HUES6 (cell line): ENCODE measurements around the gene ELMO1.

Experiments
- H3K27ac ChIP-seq: 2 replicates; pipeline ENCODE4 v1.7.0; 2013; ENCODE audit warnings: low read depth, mild to moderate bottlenecking, low read length, inconsistent platforms
- H3K27me3 ChIP-seq: 2 replicates; pipeline ENCODE4 v1.6.1; 2013; ENCODE audit warnings: low read length; ENCODE audit not compliant: control insufficient read depth, insufficient read depth
- H3K36me3 ChIP-seq: 2 replicates; pipeline ENCODE4 v1.6.1; 2013; ENCODE audit warnings: low read length; ENCODE audit not compliant: control insufficient read depth, insufficient read depth
- H3K4me1 ChIP-seq: 2 replicates; pipeline ENCODE4 v1.6.1; 2013; ENCODE audit warnings: low read length; ENCODE audit not compliant: control insufficient read depth, insufficient read depth
- H3K4me3 ChIP-seq: 2 replicates; pipeline ENCODE4 v1.5.1; 2013; ENCODE audit warnings: low read depth, low read length
- H3K9ac ChIP-seq: one replicate; pipeline ENCODE4 v1.6.1; 2013; ENCODE audit warnings: mild to moderate bottlenecking, low read length
- H3K9me3 ChIP-seq: 2 replicates; pipeline ENCODE4 v1.6.1; 2013; ENCODE audit warnings: low read depth, low read length; ENCODE audit not compliant: control insufficient read depth, insufficient read depth

Gene ELMO1

DNA sequence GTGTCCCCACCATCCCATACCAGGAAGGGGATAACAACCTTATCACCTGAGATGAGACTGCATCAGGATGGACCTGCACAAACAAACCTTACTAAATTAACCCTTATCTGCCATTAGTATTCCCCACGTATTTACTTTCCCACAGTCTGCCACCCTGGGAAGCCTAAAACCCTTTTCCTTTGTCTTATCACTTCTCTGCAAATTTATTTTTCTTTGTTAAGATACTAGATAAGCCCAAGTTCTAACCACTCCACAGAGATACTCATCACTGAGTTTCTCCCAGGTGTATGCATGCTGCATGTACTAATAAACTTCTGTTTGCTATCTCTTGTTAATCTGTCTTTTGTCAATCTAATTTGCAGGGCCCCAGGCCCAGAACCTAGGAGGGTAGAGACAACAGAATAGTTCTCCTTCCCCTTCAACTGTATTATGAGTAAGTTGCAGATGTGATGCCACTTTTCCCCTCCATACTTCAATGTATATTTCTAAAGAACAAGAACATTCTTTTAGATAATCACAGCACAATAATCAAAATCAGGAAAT is 66.0 kb downstream of the ELMO1 start:
- peaks cover 13% of the 10 kb centered on the region for H3K4me1 ChIP-seq
- no peaks in the 10 kb centered on the region for H3K27me3 ChIP-seq
- H3K9me3 ChIP-seq, result peaks cover 10% of the 10 kb centered on the region
- no peak overlapping the region for H3K27ac ChIP-seq
- no peak overlapping the region for H3K9ac ChIP-seq
- H3K36me3 ChIP-seq, result no peaks in the 10 kb centered on the region
- no peak overlapping the region for H3K4me3 ChIP-seq

DNA sequence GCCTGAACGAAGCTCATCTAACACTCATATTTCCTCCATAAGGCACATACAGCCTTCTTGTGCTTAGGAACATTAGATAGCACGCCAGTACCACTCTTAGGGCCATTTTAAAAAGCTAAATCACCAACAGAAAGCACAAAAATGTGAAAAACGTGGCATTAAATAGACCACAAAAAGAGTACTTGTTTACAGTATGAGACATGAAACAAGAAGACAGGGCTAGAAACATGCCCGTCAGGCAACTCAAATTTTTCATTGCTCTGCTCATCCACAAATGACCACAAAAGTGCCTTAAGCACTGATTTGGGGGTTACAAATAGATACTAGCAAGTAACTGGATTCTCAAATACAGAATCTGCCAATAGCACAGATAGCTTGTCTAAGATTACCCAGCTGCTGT is 67.8 kb downstream of the ELMO1 start:
- no peak overlapping the region for H3K9ac ChIP-seq
- peak overlapping the region; percentile 14; the same call in 1 of the 2 replicates for H3K27ac ChIP-seq
- no peaks in the 10 kb centered on the region for H3K27me3 ChIP-seq
- H3K36me3 ChIP-seq, result no peaks in the 10 kb centered on the region
- no peak overlapping the region; the same call in 1 of the 2 replicates for H3K4me3 ChIP-seq
- peaks cover 28% of the 10 kb centered on the region for H3K9me3 ChIP-seq
- peaks cover 13% of the 10 kb centered on the region for H3K4me1 ChIP-seq

DNA sequence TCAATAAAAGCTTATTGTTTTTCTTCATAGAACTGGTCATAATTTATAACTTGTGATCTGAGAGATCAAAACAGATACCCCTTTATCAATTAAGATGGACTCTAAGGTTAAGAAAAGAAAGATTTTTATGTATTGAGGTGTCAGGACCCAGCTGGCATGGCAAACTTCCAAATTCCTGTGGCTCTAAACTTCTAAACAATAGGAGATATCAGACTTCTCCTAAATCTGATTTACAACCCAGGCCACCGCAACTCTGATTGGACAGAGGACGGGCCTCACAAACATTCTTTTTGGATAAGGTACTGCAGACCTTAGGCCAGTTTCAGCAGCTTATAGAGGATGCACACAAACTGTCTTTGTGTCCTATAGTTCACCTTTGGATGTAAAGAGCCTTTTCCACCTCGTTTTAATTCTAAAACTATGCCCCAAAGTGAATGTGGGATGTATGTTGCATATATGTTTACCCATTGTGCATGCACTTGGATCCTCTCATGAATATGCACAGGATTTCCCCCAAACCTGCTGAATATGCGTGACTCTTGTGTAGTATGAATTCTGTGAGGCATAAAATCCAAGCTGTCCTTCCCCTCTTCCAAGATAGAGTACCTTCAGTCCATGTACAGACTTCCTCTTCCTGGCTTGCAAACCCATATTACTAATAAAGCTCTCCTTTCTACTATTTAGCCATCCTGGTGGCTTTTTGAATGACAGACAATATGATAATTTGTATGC is 69.0 kb downstream of the ELMO1 start:
- Histone ChIP-seq H3K36me3 (0 out of 2 replicates have a peak, but pooled peaks cover 6% of the 10 kb centered on the region), H3K27ac (no peak overlapping the region), H3K27me3 (no peaks in the 10 kb centered on the region), H3K9ac (no peak overlapping the region), H3K4me3 (no peak overlapping the region), H3K4me1 (peaks cover 13% of the 10 kb centered on the region), H3K9me3 (peaks cover 37% of the 10 kb centered on the region)

- no peak overlapping the region for H3K9ac ChIP-seq
- H3K4me3 ChIP-seq, result no peak overlapping the region
- 0 out of 2 replicates have a peak, but pooled peaks cover 6% of the 10 kb centered on the region for H3K36me3 ChIP-seq
- peaks cover 37% of the 10 kb centered on the region for H3K9me3 ChIP-seq
- H3K4me1 ChIP-seq, result peaks cover 10% of the 10 kb centered on the region
- no peak overlapping the region for H3K27ac ChIP-seq
- H3K27me3 ChIP-seq, result no peaks in the 10 kb centered on the region
Observed at GRCh38 chr7:37377231-37377630, 71.4 kb downstream of the ELMO1 start.

DNA sequence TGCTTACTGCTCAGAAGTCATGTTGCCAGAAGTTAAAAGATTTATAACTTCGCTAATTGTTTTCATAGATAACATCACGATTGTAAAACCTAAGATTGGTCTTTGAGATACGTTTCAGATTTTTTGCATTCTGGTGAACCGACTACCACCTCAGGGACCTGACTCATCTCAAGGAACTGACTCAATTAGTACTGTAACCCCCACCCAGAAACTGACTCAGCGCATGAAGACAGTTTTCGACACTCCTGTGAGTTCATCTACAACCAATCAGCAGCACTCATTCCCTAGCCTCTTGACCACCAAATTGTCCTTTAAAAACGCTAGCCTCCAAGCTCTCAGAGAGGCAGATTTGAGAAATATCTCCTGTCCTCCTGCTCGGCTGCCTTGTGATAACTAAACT is 72.3 kb downstream of the ELMO1 start:
- H3K4me1 ChIP-seq, result peaks cover 10% of the 10 kb centered on the region
- H3K9ac ChIP-seq, result no peak overlapping the region
- H3K4me3 ChIP-seq, result no peak overlapping the region
- 0 out of 2 replicates have a peak, but pooled peaks cover 6% of the 10 kb centered on the region for H3K36me3 ChIP-seq
- peaks cover 36% of the 10 kb centered on the region for H3K9me3 ChIP-seq
- no peak overlapping the region for H3K27ac ChIP-seq
- no peaks in the 10 kb centered on the region for H3K27me3 ChIP-seq

GRCh38 chr7:37372750-37373149 is 75.9 kb downstream of the ELMO1 start:
- H3K4me1 ChIP-seq, result peaks cover 27% of the 10 kb centered on the region
- H3K27me3 ChIP-seq, result no peaks in the 10 kb centered on the region
- H3K36me3 ChIP-seq, result 0 out of 2 replicates have a peak, but pooled peaks cover 6% of the 10 kb centered on the region
- no peak overlapping the region for H3K27ac ChIP-seq
- peaks cover 27% of the 10 kb centered on the region for H3K9me3 ChIP-seq
- no peak overlapping the region for H3K9ac ChIP-seq
- no peak overlapping the region for H3K4me3 ChIP-seq

DNA sequence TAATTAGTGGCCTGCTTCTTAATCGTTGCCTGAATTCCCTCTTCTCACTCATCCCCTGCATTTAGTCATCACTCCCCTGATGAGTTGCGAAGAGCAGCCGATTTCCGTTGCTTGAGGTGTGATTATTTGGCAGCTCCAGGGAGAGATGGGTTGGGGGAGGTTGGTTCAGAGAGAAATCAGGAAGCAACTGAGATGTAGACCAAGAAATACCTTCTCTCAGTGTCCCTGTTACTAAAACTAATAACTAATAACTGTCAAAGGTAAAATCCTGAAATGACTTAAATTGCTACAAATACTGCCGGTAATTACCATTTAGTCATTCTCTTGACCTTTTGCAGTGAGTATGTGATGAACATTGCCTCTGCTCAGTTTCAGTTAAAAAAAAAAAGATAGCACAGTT is 76.9 kb downstream of the ELMO1 start:
- H3K27me3 ChIP-seq, result no peaks in the 10 kb centered on the region
- H3K9ac ChIP-seq, result no peak overlapping the region
- peaks cover 27% of the 10 kb centered on the region for H3K4me1 ChIP-seq
- 0 out of 2 replicates have a peak, but pooled peaks cover 6% of the 10 kb centered on the region for H3K36me3 ChIP-seq
- H3K4me3 ChIP-seq, result no peak overlapping the region
- H3K27ac ChIP-seq, result no peak overlapping the region
- peaks cover 18% of the 10 kb centered on the region for H3K9me3 ChIP-seq

GRCh38 chr7:37369906-37370305 is 78.8 kb downstream of the ELMO1 start:
- H3K27ac ChIP-seq, result no peak overlapping the region
- H3K27me3 ChIP-seq, result no peaks in the 10 kb centered on the region
- H3K9ac ChIP-seq, result no peak overlapping the region
- H3K4me3 ChIP-seq, result no peak overlapping the region
- peaks cover 27% of the 10 kb centered on the region for H3K4me1 ChIP-seq
- H3K36me3 ChIP-seq, result no peaks in the 10 kb centered on the region
- H3K9me3 ChIP-seq, result no peaks in the 10 kb centered on the region

- Histone ChIP-seq H3K27ac (no peak overlapping the region), H3K36me3 (no peaks in the 10 kb centered on the region), H3K9ac (no peak overlapping the region), H3K27me3 (no peaks in the 10 kb centered on the region), H3K9me3 (no peaks in the 10 kb centered on the region), H3K4me3 (no peak overlapping the region), H3K4me1 (peaks cover 27% of the 10 kb centered on the region)
Observed at GRCh38 chr7:37368540-37368939, 80.1 kb downstream of the ELMO1 start.

DNA sequence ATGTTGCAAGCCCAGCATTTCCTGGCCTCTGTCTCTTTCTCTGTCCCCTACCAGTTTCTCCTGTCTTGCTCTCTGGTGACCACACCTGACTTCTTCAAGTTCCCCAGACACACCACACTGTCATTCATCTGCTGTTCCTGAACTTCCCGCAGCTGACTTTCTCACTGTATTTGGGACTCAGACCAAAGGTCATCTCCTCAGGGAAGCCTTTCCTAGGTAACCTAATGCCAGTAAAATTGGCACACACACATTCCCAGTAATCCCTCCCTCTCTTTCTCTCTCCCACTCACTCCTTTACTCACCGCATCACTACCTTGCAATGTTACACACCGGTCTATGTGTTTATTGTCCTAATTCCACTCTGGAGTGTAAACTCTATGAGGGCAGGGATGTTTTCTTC is 81.7 kb downstream of the ELMO1 start:
- Histone ChIP-seq H3K9me3 (no peaks in the 10 kb centered on the region), H3K27me3 (no peaks in the 10 kb centered on the region), H3K4me3 (no peak overlapping the region), H3K9ac (no peak overlapping the region), H3K27ac (no peak overlapping the region), H3K4me1 (peaks cover 27% of the 10 kb centered on the region), H3K36me3 (no peaks in the 10 kb centered on the region)

DNA sequence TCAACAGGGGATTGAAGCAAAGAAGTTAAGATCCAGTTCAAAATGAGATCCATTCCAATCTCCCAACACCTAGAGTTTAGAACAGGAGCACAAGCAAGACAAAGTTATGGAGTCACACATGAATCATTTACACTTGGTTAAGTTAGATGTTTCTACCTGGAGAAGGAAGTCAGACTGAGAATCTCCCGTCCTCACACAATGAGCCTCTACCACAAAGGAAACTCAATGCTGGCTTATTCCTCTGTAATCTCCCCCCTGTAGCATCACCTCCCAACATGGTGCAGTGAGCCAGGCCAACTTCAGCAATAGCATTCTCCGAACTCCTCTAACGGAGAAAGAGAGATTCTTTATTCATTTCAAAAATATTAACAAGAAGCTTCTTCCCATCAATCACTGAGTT is 82.2 kb downstream of the ELMO1 start:
- no peaks in the 10 kb centered on the region for H3K36me3 ChIP-seq
- H3K4me3 ChIP-seq, result no peak overlapping the region
- H3K27me3 ChIP-seq, result no peaks in the 10 kb centered on the region
- no peaks in the 10 kb centered on the region for H3K9me3 ChIP-seq
- H3K27ac ChIP-seq, result no peak overlapping the region
- peaks cover 25% of the 10 kb centered on the region for H3K4me1 ChIP-seq
- no peak overlapping the region for H3K9ac ChIP-seq
